ENCODE results near the gene RFK.

RFK gene

DNA sequence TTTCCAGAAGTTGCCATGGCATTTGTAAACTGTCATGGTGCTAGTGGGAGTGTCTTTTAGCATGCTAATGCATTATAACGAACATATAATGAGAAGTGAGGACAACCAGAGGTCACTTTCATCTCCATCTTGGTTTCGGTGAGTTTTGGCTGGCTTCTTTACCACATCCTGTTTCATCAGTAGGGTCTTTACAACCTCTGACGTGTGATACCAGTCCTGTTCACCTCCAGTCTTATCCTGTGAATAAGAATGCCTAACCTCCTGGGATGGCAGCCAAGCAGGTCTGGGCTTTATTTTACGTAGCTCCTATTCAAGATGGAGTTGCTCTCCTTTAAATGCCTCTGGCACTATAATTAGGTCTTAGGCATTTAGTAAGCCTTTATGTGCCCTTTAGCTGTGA is 20.4 kb upstream of the RFK start:
- Mint-ChIP-seq H3K27me3 (ENCODE audit: low read depth) (no peaks in the 10 kb centered on the region), H3K27ac (no peak overlapping the region), H3K36me3 (ENCODE audit: low read depth) (no peaks in the 10 kb centered on the region), H3K4me1 (no peaks in the 10 kb centered on the region), H3K9me3 (peaks cover 7% of the 10 kb centered on the region), H3K4me3 (no peak overlapping the region)
- TF ChIP-seq, protein P1, sequence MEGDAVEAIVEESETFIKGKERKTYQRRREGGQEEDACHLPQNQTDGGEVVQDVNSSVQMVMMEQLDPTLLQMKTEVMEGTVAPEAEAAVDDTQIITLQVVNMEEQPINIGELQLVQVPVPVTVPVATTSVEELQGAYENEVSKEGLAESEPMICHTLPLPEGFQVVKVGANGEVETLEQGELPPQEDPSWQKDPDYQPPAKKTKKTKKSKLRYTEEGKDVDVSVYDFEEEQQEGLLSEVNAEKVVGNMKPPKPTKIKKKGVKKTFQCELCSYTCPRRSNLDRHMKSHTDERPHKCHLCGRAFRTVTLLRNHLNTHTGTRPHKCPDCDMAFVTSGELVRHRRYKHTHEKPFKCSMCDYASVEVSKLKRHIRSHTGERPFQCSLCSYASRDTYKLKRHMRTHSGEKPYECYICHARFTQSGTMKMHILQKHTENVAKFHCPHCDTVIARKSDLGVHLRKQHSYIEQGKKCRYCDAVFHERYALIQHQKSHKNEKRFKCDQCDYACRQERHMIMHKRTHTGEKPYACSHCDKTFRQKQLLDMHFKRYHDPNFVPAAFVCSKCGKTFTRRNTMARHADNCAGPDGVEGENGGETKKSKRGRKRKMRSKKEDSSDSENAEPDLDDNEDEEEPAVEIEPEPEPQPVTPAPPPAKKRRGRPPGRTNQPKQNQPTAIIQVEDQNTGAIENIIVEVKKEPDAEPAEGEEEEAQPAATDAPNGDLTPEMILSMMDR (IDR thresholded peaks at IDR 0.05; ENCODE audit: unreplicated experiment in 3 of 3) = no peak

DNA sequence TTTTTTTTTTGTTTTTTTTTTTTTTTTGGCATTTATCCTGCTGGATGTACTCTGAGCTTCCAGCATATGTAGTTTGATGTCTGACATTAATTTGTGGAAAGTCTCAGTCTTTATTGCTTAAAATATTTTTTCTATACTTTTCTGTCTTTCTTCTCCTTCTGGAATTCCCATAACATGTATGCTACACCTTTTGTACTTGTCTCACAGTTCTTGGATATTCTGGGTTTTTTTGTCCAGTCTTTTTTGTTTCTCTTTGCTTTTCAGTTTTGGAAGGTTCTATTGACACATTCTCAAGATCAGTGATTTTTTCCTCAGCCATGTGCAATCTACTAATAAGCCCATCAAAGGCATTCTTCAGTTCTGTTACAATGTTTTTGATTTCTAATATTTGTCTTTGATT is 19.4 kb upstream of the RFK start:
- Mint-ChIP-seq H3K4me3 (no peak overlapping the region), H3K4me1 (no peaks in the 10 kb centered on the region), H3K9me3 (peaks cover 7% of the 10 kb centered on the region), H3K27me3 (ENCODE audit: low read depth) (no peaks in the 10 kb centered on the region), H3K36me3 (ENCODE audit: low read depth) (no peaks in the 10 kb centered on the region), H3K27ac (no peak overlapping the region)
- TF ChIP-seq, protein P1 (IDR thresholded peaks at IDR 0.05; ENCODE audit: unreplicated experiment in 3 of 3) = no peak

DNA sequence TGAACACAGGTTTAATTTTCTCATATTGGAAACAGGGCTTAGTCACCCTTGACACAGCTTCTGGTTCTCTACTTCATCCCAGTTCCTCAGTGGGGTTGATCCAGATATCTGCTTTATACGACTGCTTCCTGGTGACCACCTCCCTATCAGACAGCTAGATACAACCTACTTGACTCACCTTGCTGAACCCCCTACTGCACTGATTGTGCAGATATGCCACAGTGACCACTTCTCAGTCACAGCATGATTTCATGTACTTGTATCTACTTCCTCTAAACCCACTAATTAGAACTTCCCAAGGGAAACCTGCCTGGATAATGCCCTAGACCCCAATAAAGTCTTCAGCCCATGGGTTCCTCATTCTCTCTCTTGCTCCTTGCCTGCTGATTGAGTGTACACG is 18.4 kb upstream of the RFK start:
- no peaks in the 10 kb centered on the region for H3K4me1 Mint-ChIP-seq
- TF ChIP-seq, protein P1 (IDR thresholded peaks at IDR 0.05; ENCODE audit: unreplicated experiment in 3 of 3) = no peak
- no peaks in the 10 kb centered on the region for H3K36me3 Mint-ChIP-seq (ENCODE audit: low read depth)
- no peaks in the 10 kb centered on the region for H3K27me3 Mint-ChIP-seq (ENCODE audit: low read depth)
- no peak overlapping the region for H3K4me3 Mint-ChIP-seq
- peaks cover 7% of the 10 kb centered on the region for H3K9me3 Mint-ChIP-seq
- H3K27ac Mint-ChIP-seq = no peak overlapping the region

DNA sequence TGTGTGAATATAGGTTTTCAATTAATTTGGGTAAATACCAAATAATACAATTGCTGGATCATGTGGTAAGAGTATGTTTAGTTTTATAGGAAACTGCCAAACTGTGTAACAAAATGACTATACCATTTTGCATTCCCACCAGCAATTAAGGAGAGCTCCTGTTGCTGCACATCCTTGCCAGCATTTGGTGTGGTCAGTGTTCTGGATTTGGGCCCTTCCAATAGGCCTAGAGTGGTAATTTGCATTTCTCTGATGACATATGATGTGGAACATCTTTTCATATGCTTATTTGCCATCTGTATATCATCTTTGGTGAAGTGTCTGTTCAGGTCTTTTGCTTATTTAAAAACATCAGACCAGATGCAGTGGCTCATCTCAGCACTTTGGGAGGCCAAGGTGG is 11.6 kb upstream of the RFK start:
- no peaks in the 10 kb centered on the region for H3K27me3 Mint-ChIP-seq (ENCODE audit: low read depth)
- H3K4me3 Mint-ChIP-seq = no peak overlapping the region
- H3K9me3 Mint-ChIP-seq = no peaks in the 10 kb centered on the region
- no peak overlapping the region for H3K27ac Mint-ChIP-seq
- H3K36me3 Mint-ChIP-seq (ENCODE audit: low read depth) = no peaks in the 10 kb centered on the region
- TF ChIP-seq, protein P1 (IDR thresholded peaks at IDR 0.05; ENCODE audit: unreplicated experiment in 3 of 3) = no peak
- peaks cover 3% of the 10 kb centered on the region for H3K4me1 Mint-ChIP-seq

DNA sequence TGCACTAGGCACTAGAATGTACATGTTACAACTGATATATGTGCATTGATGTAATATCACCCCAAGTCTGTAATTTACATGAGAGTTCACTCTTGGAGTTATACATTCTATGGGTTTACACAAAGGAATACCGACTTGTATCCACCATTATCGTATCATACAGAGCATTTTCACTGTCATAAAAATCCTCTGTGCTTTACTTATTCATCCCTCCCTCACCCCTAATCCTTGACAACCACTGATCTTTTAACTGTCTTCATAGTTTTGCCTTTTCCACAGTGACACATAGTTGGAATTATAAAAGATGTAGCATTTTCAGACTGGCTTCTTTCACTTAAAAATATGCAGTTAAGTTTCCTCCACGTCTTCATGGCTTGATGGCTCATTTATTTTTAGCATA is 11.1 kb upstream of the RFK start:
- H3K27ac Mint-ChIP-seq = no peak overlapping the region
- TF ChIP-seq, protein P1 (IDR thresholded peaks at IDR 0.05; ENCODE audit: unreplicated experiment in 3 of 3) = no peak

DNA sequence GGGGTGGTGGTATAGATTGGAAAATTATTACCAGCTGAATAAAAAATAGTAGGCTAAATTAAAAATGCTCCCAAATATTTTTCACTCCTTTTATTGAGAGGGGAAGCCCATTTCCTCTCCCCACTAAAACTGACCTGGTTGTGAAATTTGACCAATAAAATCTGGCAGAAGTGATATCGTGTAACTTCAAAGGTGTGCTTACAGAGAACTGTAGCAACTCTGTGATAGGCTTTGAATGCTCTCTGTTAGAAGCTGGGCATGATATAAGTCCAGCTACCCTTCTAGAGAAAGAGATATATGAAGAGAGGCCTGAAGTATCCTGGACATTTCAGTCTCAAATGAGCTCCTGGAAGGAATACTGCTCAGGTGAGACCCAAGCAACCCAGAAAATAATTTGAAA is 10.2 kb upstream of the RFK start:
- Mint-ChIP-seq H3K36me3 (ENCODE audit: low read depth) (no peaks in the 10 kb centered on the region), H3K4me1 (peaks cover 3% of the 10 kb centered on the region), H3K27ac (no peak overlapping the region), H3K27me3 (ENCODE audit: low read depth) (no peaks in the 10 kb centered on the region), H3K4me3 (no peak overlapping the region), H3K9me3 (no peaks in the 10 kb centered on the region)
- TF ChIP-seq, protein P1 (IDR thresholded peaks at IDR 0.05; ENCODE audit: unreplicated experiment in 3 of 3) = no peak

More for the DNA sequence above, 11.1 kb upstream of the RFK start:
- H3K27me3 Mint-ChIP-seq (ENCODE audit: low read depth) = no peaks in the 10 kb centered on the region
- H3K36me3 Mint-ChIP-seq (ENCODE audit: low read depth) = no peaks in the 10 kb centered on the region
- H3K4me3 Mint-ChIP-seq = no peak overlapping the region
- peaks cover 3% of the 10 kb centered on the region for H3K4me1 Mint-ChIP-seq
- no peaks in the 10 kb centered on the region for H3K9me3 Mint-ChIP-seq

Measured in nephron (organoid).